NCI-H526 (cell line): ENCODE data around the gene SETD3.
"Not testable (repeated sequence)": the region's sequence is repeated elsewhere in the genome, so short reads cannot be mapped to it uniquely, and the experiment has no call there.

Experiments used
- DNase-seq, 2 experiments: peaks; one replicate each; lab custom pipeline; 2025; lab: John Stamatoyannopoulos, UW

SETD3 gene

GRCh38 chr14:99360774-99361595 is 119.7 kb downstream of the SETD3 start:
- no peak for DNase-seq

GRCh38 chr14:99359906-99360305 is 120.8 kb downstream of the SETD3 start:
- DNase-seq: no peak

GRCh38 chr14:99357916-99358390 is 122.7 kb downstream of the SETD3 start:
- no peak for DNase-seq

- DNase-seq: no peak
Measured at GRCh38 chr14:99357151-99357915, 123.3 kb downstream of the SETD3 start.

- DNase-seq: no peak
Measured at GRCh38 chr14:99356031-99356608, 124.5 kb downstream of the SETD3 start.

- DNase-seq: no peak
Measured at GRCh38 chr14:99354166-99354875, 126.3 kb downstream of the SETD3 start.

GRCh38 chr14:99352688-99353280 is 127.9 kb downstream of the SETD3 start:
- DNase-seq: no peak

GRCh38 chr14:99351166-99352007 is 129.3 kb downstream of the SETD3 start:
- DNase-seq: no peak

- DNase-seq: no peak
Measured at GRCh38 chr14:99350751-99351150, 129.9 kb downstream of the SETD3 start.

- no peak for DNase-seq
Measured at GRCh38 chr14:99349721-99350495, 130.8 kb downstream of the SETD3 start.

GRCh38 chr14:99348816-99349614 is 131.6 kb downstream of the SETD3 start:
- no peak for DNase-seq

- DNase-seq: not testable (repeated sequence)
Measured at GRCh38 chr14:99348231-99348630, 132.4 kb downstream of the SETD3 start.
